GM19328 (cell line): ENCODE results near the gene SNRPB2.

Experiments
- ATAC-seq: cut with Tn5 transposase; IDR thresholded peaks from one replicate; pipeline ENCODE4 v1.9.1; 2021; ENCODE audit warnings: mild to moderate bottlenecking, moderate library complexity; ENCODE audit not compliant: unreplicated experiment

The SNRPB2 gene

GRCh38 chr20:16729080-16729479, 746 bp upstream of the SNRPB2 start:
- ATAC-seq: no peak

- no peak for ATAC-seq
Observed at GRCh38 chr20:16732506-16733152, 2.8 kb downstream of the SNRPB2 start.

GRCh38 chr20:16740365-16741072, 10.7 kb downstream of the SNRPB2 start:
- no peak for ATAC-seq

DNA sequence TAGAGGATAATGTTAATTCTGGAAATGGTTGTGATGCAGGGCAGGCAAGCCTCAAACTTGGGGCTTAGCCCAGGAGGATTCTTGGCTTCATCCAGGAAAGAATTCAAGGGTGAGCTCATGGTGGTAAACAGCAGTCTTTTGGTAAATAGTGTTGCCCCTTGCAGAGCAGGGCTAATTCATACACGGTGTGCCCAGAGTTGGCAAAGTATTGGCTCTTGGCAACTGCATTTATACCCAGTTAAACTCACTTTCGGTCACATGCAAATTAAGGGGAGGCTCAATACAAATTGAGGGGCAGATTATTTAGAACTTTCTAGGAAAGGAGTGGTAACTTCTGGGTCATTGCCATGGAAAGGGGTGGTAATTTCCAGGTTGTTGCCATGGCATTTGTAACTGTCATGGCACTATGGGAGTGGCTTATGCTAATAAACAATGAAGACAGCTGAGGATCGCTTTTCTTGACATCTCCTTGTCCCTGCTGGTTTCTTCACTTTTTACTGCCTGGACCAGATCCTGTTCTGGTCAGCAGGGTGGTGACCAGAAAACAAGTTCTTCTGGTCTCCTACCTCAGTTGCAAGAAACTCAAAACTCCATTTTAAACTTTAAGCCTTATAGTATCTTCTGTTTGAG, 14.5 kb downstream of the SNRPB2 start:
- no peak for ATAC-seq

GRCh38 chr20:16745204-16745603, 15.4 kb downstream of the SNRPB2 start:
- no peak for ATAC-seq

DNA sequence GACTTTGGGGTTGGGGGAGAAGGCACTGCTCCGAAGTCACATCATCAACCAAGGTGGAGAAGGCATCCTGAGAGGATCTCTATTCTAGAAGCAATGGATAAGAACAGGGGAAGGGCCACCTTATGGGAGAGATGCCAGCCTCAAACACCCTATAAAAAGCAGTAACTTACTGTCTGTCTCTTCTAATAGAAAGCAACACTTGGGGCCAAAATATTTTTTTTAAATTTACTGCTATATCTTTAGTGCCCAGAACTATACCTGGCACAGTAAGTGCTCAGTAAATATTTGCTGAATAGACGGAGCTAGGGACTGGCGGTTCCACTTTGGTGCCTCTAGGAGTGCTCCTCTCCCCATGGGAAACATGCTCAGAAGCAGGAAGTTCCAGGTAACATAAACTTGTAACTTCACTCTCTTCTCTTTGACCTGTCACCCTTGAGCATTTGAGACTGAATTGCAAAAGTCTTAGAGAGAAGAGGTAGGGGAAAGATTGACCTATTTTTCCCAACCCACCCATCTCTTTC, 17.5 kb downstream of the SNRPB2 start:
- ATAC-seq: no peak

GRCh38 chr20:16748308-16748900, 18.6 kb downstream of the SNRPB2 start, which contains the start of gene OTOR:
Gene OTOR (plus strand): TSS chr20:16748358. CDS start chr20:16748402, 44 bp downstream.
- no peak for ATAC-seq

- no peak for ATAC-seq
Observed at GRCh38 chr20:16749573-16749972, 19.7 kb downstream of the SNRPB2 start.

DNA sequence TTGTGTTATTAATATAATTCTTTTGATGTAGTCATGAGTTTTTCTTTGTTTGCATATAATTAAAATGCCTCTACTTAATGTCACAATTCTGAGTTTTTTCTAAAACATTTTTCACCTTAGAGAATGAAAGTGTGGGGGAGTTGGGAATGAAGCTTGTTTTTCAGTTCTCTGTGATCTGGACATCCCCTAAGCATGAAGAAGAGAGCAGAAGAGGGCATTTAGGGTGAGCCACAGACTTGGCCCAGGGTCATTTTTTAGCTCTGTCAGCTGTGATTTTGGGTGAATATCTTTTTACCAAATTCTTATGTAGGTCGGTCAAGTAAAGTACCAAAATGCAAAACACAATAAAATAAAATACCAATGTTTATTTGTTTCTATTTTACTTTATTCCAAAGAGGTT, 22.3 kb downstream of the SNRPB2 start:
- ATAC-seq: no peak

GRCh38 chr20:16752901-16753300, 23.1 kb downstream of the SNRPB2 start:
- ATAC-seq: no peak

DNA sequence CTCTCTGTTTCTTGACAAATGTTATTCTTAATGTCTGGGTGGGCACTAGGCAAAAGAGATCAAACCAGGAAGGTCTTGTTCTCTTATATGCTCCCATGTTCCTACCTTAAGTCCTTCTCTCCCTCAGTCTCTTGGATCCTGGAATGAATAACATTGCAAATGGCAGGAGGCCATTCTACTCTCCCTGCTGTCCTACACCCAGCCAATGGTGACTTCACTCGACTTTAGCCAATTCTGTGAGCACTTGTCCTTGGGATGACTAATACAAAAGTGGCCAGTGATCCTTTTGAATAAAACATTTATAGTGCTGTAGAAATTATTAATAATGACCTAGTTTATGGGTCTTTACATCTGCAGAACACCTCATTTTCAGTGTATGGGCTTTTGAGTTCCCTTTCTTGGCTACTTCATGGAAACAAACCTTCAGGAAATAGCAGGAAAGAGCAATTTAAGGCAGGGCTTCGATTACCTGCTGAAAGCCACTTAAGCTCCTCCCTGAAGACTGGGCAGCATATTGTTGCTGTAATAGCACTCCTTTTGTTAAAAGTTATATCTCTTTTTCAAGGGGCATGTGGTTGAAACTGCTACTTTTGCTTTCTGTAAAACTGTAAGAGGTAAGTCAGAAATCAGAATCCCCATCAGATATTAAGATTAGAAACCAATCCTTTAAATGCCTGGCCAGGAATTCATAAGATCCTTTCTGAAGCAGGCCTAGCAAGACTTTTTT, 28.8 kb downstream of the SNRPB2 start:
- ATAC-seq: no peak

DNA sequence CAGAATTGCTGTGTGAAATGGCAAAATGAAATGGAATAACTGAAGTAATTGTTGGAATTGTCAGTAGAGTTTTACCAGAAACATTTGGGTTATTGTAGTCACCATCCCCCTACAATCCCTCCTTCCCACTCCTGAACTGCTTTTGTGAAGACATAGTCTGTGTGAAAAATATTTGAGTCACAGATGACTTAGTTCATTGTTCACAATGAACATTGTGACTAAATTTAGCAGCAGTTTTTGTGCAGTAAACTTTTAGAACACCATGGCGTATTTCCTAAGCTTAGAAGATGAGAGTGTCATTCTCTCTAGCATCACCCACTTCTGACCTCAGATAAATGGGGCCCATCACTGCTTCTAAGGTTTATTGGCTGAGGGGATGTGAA, 29.3 kb downstream of the SNRPB2 start:
- no peak for ATAC-seq

DNA sequence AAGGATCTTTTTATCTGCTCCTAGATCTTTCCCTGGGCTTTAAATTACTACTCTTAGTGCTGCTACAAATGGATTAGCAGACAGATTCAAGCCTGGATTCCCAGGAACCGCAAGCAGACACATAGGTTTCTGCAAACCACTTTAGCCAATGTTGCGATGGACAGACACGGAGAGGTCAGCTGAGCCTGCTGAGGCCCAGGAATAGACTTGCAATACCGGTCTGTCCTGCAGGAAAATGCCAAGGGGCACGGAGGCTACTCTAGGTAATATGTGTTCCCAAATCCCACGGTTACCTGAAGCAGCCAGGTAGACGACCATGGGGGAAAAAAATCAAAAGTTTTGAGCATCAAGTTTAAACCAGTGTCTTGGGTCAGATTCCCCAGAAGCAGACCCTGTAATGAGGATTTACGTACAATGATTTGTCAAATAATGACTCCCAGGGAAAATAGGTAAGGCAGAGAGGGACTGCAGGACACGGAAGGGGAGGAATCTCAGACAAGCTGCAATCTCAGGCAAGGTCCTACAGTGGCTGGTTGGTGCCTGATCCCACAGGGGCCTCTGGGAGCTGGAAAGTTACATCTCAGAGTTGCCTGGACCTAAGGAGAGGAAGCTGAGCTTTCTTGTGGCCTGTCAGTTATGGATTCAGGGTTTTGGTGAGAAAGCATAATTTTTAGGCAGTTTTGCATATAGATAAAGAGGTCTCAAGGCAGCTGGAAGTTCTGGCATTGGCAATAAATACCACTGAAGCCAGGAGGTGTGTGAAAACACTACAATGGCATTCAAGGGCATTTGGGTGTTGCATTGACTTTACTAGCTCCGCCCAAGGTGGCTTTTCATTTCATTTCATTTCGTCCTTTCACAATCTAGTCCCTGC, 30.8 kb downstream of the SNRPB2 start:
- ATAC-seq: no peak

- no peak for ATAC-seq
Observed at GRCh38 chr20:16761305-16761829, 31.5 kb downstream of the SNRPB2 start.

DNA sequence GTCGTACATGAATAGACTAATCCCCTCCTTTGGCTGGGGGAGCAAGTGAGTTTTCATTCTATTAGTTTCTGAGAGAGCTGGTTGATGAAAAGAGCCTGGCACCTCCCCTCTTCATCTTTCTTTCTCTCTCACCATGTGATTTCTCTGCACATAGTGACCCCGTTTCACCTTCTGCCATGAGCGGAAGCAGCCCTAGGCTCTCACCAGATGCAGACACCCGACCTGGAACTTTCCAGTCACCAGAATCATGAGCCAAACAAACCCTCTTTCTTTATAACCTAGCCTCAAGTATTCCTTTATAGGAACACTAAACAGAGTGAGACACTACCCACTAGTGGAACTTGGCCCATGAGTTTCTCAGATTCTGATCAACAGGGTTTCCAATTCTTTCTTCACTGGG, 34.7 kb downstream of the SNRPB2 start:
- no peak for ATAC-seq

DNA sequence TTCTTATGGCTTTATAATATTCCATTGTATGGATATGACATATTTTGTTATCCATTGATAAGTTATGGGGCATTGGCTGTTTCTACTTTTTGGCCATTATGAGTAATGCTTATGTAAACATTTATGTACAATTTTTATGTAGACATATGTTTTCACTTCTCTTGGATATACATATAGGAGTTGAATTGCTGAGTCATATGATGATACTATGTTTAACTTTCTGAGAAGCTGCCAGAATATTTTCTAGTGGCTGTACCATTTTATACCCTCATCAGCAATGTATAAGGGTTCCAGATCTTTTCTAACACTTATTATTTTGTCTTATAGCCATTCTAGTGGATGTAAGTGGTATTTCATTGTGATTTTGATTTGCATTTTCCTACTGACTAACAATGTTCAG, 41.4 kb downstream of the SNRPB2 start:
- no peak for ATAC-seq

GRCh38 chr20:16775961-16776360, 46.1 kb downstream of the SNRPB2 start:
- no peak for ATAC-seq

GRCh38 chr20:16777126-16777525, 47.3 kb downstream of the SNRPB2 start:
- ATAC-seq: no peak

- ATAC-seq: no peak
Observed at GRCh38 chr20:16778159-16778558, 48.3 kb downstream of the SNRPB2 start.

- ATAC-seq: no peak
Observed at GRCh38 chr20:16781496-16781895, 51.7 kb downstream of the SNRPB2 start.
